LNCAP (cell line): ENCODE results near the gene CADM4.

Experiments
- TF ChIP-seq, protein P1 (sequence below): fragments of 450-650 bp; IDR thresholded peaks from 2 replicates; pipeline ENCODE4 v1.5.1; 2017; ENCODE audit warnings: mild to moderate bottlenecking

CADM4 gene

DNA sequence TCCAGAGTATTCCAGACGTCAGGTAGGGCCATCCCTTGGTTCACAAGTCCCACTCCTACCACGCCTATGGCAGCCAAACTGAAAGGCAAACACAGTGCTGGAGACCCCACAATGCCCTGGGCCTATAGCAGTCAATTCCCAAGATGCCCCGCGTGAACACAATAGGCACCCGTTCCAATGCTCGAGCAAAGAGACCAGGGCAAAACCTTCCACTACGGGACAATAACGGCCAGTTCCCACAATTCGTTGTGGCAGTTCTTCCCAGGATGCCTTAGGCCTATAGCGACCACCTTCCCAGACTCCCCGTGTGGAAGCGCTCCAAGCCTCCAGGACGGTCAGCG, 20.8 kb downstream of the CADM4 start:
- TF ChIP-seq, protein P1, sequence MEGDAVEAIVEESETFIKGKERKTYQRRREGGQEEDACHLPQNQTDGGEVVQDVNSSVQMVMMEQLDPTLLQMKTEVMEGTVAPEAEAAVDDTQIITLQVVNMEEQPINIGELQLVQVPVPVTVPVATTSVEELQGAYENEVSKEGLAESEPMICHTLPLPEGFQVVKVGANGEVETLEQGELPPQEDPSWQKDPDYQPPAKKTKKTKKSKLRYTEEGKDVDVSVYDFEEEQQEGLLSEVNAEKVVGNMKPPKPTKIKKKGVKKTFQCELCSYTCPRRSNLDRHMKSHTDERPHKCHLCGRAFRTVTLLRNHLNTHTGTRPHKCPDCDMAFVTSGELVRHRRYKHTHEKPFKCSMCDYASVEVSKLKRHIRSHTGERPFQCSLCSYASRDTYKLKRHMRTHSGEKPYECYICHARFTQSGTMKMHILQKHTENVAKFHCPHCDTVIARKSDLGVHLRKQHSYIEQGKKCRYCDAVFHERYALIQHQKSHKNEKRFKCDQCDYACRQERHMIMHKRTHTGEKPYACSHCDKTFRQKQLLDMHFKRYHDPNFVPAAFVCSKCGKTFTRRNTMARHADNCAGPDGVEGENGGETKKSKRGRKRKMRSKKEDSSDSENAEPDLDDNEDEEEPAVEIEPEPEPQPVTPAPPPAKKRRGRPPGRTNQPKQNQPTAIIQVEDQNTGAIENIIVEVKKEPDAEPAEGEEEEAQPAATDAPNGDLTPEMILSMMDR, result no peak

DNA sequence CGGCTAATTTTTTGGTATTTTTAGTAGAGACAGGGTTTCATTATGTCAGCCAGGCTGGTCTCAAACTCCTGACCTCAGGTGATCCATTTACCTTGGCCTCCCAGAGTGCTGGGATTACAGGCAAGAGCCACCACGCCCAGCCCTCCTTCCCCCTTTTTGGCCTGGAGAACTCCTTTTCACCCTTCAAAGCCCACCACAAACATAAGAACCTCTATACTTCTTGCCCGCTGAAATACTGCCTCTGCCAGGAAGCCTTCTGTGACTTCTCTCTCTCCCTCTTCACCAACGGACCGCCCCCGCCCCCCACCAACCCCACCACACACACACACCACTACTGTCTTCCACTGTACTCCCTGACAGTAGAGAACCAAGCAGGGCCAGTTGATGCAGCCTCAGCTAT, 22.7 kb downstream of the CADM4 start:
- TF ChIP-seq, protein P1, result no peak

DNA sequence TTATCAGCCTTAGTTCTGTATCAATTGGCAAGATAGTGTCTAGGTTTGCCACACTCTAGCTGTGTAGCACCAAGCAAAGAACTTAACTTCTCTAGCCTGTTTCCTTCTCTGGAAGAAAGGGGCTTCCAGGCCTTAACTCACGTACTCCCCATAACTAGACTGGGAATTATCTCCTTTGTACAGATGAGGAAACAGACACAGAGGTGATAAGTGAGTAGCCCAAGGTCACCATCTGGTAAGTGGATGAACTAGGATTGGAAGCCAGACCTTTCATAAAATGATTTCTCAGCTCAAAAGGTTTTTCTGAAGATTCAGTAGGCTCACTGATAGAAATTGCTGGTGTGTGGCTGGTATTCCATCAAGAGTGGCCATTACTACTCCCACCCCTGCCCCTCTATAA, 23.3 kb downstream of the CADM4 start:
- TF ChIP-seq, protein P1, result no peak

DNA sequence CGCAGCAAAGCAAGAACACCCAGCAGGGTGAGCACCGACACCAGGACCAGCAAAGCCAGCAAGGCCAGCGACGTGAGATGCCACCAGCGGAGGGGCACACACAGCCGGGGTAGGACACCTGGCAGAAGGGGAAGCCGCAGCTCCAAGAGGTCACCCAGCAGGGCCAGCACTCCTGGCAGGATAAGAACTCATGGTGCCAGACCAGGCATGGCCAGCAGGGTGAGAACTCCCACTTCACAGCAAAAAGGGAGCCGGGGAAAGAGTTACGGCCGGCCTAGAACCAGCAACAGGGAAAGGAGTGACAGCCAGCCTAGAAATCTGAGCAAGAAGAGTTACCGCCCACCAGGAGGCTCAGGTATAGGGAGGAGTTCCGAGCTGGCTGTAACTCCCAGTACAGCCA, 27.3 kb downstream of the CADM4 start:
- TF ChIP-seq, protein P1, result no peak

DNA sequence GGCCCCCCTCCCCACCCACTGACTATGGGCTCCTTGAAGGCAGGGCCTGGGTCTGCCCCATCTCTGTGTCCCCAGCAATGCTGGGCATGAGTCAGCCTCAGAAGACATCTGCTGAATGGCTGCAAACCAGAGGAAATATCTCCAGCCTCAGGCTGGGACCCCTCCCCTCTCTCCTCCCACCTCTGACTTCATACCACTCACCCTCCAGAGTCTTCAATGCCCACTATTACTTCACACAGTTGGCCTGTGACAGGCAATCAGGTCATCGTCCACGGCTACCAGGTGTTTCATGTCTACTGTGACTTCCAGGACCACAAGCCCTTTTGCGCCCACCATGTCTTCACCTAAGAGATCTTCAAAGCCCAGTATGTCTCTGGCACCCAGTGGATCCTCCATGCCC, 27.9 kb downstream of the CADM4 start, which contains the start of gene SRRM5:
Gene SRRM5 (plus strand): TSS at position 301 of the 400 bp plus-strand sequence. CDS start 34 bp downstream, at position 335.
- TF ChIP-seq, protein P1, result no peak

DNA sequence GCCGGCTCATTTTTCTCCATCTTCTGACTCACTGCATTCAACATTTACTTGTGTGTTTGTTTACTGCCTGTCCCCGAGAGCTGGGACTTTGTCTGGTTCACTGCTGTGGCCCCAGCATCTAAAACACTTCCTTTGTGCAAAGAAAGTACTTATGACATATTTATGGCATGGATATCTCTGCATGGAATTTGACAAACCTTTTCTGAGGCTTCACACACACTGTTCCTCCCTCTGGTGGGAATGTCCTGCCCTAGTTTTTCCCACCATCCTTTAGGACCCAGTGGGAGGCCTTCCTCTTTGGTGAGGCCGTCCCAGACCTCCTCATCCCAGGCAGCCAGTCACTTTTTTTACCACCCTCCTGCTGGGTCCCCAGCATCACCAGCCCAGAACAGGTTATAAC, 29.2 kb downstream of the CADM4 start:
- TF ChIP-seq, protein P1, result no peak

DNA sequence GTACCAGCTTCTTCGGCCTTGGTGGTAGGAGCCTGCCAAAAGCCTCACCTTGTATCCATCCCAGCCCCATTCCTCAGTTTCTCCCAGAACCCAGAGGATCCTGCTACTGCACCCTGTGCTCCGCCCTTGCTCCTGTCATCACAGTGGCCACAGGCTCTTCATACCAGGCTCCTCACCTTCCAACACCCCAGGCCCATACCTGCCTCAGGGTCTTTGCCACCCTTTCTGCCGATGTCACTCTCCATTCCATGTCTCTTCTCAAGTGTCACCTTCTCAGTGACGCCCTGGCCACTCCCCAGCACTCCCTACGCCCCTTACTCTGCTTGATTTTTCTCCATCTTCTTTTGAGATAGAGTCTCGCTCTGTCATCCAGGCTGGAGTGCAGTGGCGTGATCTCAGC, 29.8 kb downstream of the CADM4 start:
- TF ChIP-seq, protein P1, result no peak
